ENCODE results near the gene MLLT1.

DNA sequence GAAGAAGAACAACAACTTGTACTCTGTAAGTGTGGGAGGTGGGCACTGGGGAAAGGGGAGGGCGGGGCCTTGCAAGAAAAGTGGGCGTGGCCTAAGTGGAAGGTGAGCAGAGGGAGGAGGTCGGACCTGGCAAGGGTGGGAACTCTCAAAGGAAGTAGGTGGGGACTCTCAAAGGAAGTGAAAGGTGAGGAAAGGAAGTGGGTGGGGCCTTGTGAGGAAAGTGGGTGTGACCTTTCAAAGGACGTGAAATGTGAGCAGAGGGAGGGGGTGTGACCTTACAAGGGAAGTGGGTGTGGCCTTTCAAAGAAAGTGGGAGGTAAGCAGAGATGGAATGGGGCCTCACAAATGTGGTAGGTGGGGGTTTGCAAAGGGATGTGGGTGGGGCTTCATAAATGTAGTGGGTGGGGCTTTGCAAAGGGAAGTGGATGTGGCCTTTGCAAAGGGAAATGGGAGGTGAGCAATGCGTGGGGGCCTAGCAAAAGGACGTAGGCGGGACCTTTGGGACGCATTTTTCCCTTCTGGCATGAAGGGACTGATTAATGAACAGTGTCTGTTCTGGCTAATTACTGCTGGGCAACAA, 118.4 kb downstream of the MLLT1 start:
- TF ChIP-seq, protein P1, sequence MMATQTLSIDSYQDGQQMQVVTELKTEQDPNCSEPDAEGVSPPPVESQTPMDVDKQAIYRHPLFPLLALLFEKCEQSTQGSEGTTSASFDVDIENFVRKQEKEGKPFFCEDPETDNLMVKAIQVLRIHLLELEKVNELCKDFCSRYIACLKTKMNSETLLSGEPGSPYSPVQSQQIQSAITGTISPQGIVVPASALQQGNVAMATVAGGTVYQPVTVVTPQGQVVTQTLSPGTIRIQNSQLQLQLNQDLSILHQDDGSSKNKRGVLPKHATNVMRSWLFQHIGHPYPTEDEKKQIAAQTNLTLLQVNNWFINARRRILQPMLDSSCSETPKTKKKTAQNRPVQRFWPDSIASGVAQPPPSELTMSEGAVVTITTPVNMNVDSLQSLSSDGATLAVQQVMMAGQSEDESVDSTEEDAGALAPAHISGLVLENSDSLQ (IDR thresholded peaks at IDR 0.05) = no peak
- TF ChIP-seq ZNF384 (IDR thresholded peaks at IDR 0.05) (no peak), ELF4 (IDR thresholded peaks at IDR 0.05) (no peak), SP1 (IDR thresholded peaks at IDR 0.05) (no peak), LEF1 (IDR thresholded peaks at IDR 0.05; ENCODE audit: borderline replicate concordance) (no peak), TARDBP (IDR thresholded peaks at IDR 0.05) (no peak)
